ENCODE data around the gene FBXO28.

- TF ChIP-seq POLR2AphosphoS2 (IDR thresholded peaks at IDR 0.05; ENCODE audit: low read depth, low read length), result no peak
- TF ChIP-seq CTCF (IDR thresholded peaks at IDR 0.05 in 2 of 3, conservative IDR thresholded peaks at IDR 0.05 in 1 of 3; ENCODE audit: control insufficient read depth in 2 of 3, extremely low read depth in 1 of 3, insufficient read depth in 1 of 3, low read depth in 3 of 3, low read length in 3 of 3), result no peak
- TF ChIP-seq YY1 (IDR thresholded peaks at IDR 0.05; ENCODE audit: low read depth, low read length), result no peak
- TF ChIP-seq, protein P1, sequence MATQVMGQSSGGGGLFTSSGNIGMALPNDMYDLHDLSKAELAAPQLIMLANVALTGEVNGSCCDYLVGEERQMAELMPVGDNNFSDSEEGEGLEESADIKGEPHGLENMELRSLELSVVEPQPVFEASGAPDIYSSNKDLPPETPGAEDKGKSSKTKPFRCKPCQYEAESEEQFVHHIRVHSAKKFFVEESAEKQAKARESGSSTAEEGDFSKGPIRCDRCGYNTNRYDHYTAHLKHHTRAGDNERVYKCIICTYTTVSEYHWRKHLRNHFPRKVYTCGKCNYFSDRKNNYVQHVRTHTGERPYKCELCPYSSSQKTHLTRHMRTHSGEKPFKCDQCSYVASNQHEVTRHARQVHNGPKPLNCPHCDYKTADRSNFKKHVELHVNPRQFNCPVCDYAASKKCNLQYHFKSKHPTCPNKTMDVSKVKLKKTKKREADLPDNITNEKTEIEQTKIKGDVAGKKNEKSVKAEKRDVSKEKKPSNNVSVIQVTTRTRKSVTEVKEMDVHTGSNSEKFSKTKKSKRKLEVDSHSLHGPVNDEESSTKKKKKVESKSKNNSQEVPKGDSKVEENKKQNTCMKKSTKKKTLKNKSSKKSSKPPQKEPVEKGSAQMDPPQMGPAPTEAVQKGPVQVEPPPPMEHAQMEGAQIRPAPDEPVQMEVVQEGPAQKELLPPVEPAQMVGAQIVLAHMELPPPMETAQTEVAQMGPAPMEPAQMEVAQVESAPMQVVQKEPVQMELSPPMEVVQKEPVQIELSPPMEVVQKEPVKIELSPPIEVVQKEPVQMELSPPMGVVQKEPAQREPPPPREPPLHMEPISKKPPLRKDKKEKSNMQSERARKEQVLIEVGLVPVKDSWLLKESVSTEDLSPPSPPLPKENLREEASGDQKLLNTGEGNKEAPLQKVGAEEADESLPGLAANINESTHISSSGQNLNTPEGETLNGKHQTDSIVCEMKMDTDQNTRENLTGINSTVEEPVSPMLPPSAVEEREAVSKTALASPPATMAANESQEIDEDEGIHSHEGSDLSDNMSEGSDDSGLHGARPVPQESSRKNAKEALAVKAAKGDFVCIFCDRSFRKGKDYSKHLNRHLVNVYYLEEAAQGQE (IDR thresholded peaks at IDR 0.05; ENCODE audit: low read depth, low read length), result no peak
- TF ChIP-seq CBFB (IDR thresholded peaks at IDR 0.05; ENCODE audit: low read depth), result no peak
- no peak for TF ChIP-seq POLR2AphosphoS5 (IDR thresholded peaks at IDR 0.05; ENCODE audit: low read length)
- TF ChIP-seq SUZ12 (IDR thresholded peaks at IDR 0.05; ENCODE audit: unreplicated experiment), result no peak
- TF ChIP-seq E4F1 (IDR thresholded peaks at IDR 0.05; ENCODE audit: borderline replicate concordance, partially characterized antibody), result no peak
- no peak for TF ChIP-seq HDGF (IDR thresholded peaks at IDR 0.05)
- no peak for TF ChIP-seq PAX5 (IDR thresholded peaks at IDR 0.05; ENCODE audit: borderline replicate concordance, low read depth, low read length)
- no peak for TF ChIP-seq JUND (IDR thresholded peaks at IDR 0.05; ENCODE audit: low read depth, low read length)
Measured at GRCh38 chr1:224192082-224192788, 78.3 kb downstream of the FBXO28 start.
